Stimulated activated effector memory CD8-positive, alpha-beta T cell treated with anti-CD3 and anti-CD28 coated beads, Interleukin-12 subunit alpha, Interleukin-12 subunit beta, amount 100 ng/mL, for 72 hours (primary cell): ENCODE measurements around the gene PDILT.
A peak's percentile ranks its signal among the peaks of the same experiment; 100 is the strongest.
"Not testable (repeated sequence)": the region's sequence is repeated elsewhere in the genome, so short reads cannot be mapped to it uniquely, and the experiment has no call there.

Experiments
- ATAC-seq: fragments of 150-1000 bp; cut with Tn5 transposase; 2 replicates; pipeline ENCODE4 v1.10.0; 2021
- DNase-seq, 2 donors: peaks; one replicate each; pipeline ENCODE4 v3.0.0; 2021 to 2022; ENCODE audit warnings: low spot score in 2 of 2
- H3K27ac Mint-ChIP-seq: one replicate; pipeline ENCODE4 v1.8.0; 2022; ENCODE audit warnings: mild to moderate bottlenecking, mixed read lengths
- H3K36me3 Mint-ChIP-seq: one replicate; pipeline ENCODE4 v1.8.0; 2022; ENCODE audit warnings: mild to moderate bottlenecking, mixed read lengths
- H3K4me1 Mint-ChIP-seq: one replicate; pipeline ENCODE4 v1.8.0; 2022; ENCODE audit warnings: mixed read lengths
- H3K4me3 Mint-ChIP-seq: one replicate; pipeline ENCODE4 v1.8.0; 2022; ENCODE audit warnings: mild to moderate bottlenecking, mixed read lengths
- H3K9me3 Mint-ChIP-seq: one replicate; pipeline ENCODE4 v1.8.0; 2022; ENCODE audit warnings: mixed read lengths

The PDILT gene

DNA sequence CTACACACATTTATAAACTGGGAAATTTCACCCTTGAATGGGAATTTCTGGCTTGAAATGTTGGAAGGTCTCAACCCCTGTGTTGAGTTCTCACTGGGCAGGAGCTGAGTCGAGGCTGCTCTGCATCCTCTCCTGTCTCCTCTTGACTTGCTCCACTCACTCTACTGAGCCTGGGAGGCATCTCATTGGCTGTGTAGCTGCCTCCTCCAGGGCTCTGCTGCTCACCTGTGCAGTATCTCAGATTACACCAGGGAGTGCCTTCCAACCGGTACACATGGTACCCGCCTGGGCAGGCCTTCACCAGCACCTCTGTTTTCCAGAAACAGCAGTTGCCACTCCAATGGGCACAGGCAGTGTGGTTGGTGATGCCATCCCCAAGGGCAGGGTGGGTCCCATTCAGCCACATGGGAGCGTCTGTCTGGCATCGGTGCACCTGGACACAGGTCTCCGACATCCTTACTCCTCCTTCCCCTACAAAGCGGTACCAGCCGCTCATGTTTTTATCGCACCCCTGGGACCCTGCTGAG, 80.9 kb downstream of the PDILT start:
- Mint-ChIP-seq H3K27ac (no peak overlapping the region), H3K4me3 (no peak overlapping the region), H3K36me3 (no peaks in the 10 kb centered on the region), H3K4me1 (no peaks in the 10 kb centered on the region), H3K9me3 (no peaks in the 10 kb centered on the region)
- no peak for ATAC-seq
- no peak for DNase-seq

DNA sequence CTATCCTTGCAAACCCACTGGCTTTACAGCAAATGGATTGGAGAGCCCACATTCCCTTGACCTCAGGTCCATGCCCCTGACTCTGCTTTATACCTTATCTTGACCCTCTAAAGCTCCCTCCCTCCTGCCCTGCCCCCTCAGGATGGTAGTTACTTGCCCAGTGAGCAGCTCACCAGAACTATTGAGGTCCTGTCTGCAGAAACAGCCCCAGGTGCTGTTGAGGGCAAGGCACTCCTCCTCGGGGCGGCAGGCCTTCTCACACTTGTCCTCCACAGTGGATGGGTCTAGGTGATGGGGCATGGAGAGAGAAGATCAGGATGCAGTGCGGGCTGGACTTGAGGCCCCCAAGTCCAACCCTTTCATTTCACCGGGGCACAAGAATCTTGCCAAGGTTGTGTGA, 81.8 kb downstream of the PDILT start:
- ATAC-seq = no peak
- Mint-ChIP-seq H3K9me3 (no peaks in the 10 kb centered on the region), H3K4me1 (no peaks in the 10 kb centered on the region), H3K27ac (no peak overlapping the region), H3K4me3 (no peak overlapping the region), H3K36me3 (no peaks in the 10 kb centered on the region)
- no peak for DNase-seq

DNA sequence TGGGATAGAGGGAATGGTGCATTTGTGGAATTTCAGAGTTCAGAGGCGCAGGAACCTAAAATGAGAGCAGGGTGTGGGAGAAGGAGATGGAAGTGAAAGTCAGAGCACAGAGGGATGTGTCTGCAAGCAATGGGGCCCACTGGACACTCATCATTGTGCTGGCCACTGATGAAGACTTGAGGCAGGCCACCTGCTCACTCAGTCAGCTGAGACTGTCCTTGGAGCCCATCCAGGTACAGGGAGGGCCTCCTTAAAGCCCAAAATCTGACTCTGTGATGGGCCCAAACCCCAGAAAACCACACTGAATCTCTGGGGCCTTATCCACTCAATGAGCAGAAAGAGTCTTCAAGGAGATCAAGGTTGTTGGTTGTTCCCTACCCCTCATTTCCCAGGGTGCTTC, 82.9 kb downstream of the PDILT start:
- ATAC-seq (peak; percentile 27), DNase-seq (no peak)
- no peak overlapping the region for H3K4me3 Mint-ChIP-seq
- H3K4me1 Mint-ChIP-seq = no peaks in the 10 kb centered on the region
- no peaks in the 10 kb centered on the region for H3K36me3 Mint-ChIP-seq
- H3K27ac Mint-ChIP-seq = no peak overlapping the region
- no peaks in the 10 kb centered on the region for H3K9me3 Mint-ChIP-seq

DNA sequence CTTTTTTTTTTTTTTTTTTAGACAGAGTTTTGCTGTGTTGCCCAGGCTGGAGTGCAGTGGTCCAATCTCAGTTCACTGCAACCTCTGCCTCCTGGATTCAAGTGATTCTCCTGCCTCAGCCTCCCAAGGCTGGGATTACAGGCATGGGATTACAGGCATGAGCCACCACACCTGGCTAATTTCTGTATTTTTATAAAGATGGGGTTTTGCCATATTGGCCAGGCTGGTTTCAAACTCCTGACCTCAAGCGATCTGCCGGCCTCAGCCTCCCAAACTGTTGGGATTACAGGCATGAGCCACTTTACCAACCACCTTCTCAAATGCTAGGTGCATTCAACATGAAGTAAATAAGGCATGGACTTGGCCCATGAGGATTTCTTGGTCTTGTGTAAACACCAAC, 83.5 kb downstream of the PDILT start:
- H3K36me3 Mint-ChIP-seq, H3K9me3 Mint-ChIP-seq, H3K4me3 Mint-ChIP-seq, DNase-seq, H3K27ac Mint-ChIP-seq, ATAC-seq, H3K4me1 Mint-ChIP-seq: not testable (repeated sequence)

DNA sequence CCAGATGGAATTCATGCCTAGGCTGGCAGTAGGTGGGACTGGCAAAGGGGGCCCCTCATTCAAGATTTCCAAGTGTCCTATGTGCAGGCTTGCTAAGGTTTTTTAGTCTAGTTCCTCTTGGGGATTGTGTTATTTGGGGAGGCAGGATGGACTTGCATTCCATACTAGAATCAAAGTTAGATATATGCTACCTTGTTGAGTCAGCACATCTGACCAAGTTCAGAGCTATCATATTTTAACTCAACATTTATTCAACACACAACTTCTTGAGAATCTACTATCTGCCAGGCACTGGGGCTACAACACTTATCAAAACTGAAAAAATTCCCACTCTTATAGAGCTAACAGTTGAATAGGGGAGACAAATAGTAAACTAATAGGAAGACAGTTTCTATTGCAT, 83.9 kb downstream of the PDILT start:
- no peak for DNase-seq
- ATAC-seq = no peak
- Mint-ChIP-seq H3K4me3 (no peak overlapping the region), H3K36me3 (no peaks in the 10 kb centered on the region), H3K9me3 (no peaks in the 10 kb centered on the region), H3K4me1 (no peaks in the 10 kb centered on the region), H3K27ac (no peak overlapping the region)

DNA sequence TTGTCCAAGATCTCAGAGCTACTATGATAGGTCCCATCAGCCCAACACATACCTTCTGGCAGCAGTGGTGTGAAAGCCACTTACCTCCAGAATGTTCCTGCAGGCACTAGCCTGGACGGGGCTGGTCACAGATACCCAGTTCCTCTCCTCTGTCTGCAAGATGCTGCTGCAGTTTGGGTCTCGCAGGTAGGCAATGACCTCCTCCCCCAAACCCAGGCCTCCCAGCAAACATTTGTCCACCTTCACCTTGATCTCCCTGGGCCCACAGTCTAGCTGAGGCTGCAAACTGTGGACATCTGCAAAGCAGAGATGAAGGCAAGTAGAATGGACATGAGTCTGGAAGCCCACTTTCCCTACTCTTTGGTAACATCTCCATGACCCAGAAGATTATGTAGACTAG, 84.4 kb downstream of the PDILT start:
- Mint-ChIP-seq H3K9me3 (no peaks in the 10 kb centered on the region), H3K27ac (no peak overlapping the region), H3K4me1 (no peaks in the 10 kb centered on the region), H3K4me3 (no peak overlapping the region), H3K36me3 (no peaks in the 10 kb centered on the region)
- ATAC-seq = no peak
- DNase-seq = no peak

DNA sequence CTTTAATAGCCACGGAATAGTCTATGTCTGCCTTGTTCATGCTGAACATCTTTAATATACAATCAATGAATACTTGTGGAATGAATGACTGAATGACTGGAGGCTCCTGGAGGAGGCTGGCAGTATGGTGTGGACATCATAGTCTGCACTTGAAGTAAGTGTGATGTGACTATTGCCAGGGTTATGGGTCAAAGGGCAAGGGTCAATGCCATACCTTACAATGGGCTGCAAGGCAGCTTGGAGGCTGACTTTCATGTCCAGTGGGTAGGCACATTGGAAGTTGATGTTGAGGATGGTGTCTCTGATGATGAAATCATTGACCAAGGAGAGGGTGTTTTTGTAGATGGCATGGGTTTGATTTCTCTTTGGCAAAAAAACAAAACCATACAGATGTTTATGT, 85.1 kb downstream of the PDILT start:
- Mint-ChIP-seq H3K27ac (no peak overlapping the region), H3K36me3 (no peaks in the 10 kb centered on the region), H3K4me3 (no peak overlapping the region), H3K9me3 (no peaks in the 10 kb centered on the region), H3K4me1 (no peaks in the 10 kb centered on the region)
- DNase-seq (no peak), ATAC-seq (no peak)

DNA sequence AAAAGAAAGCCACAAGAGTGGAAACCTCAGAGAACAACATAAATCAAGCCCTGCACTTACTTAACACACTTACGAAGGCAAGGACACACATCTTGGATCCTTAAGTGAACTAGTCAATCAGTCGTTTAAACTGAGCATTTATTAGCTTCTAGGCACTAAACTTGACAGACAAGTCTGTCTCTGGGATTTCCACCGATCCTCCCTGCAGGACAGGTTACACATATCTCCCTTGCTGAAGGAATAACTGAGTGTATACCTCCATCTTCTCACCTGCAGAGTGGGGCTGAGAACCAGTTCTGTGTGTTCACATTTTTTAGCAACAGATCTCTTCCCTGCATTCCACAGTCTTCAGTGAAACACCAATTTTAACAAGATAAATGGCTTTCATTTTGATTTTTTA, 86.1 kb downstream of the PDILT start:
- no peak overlapping the region for H3K27ac Mint-ChIP-seq
- no peak for DNase-seq
- H3K4me1 Mint-ChIP-seq = no peaks in the 10 kb centered on the region
- no peaks in the 10 kb centered on the region for H3K9me3 Mint-ChIP-seq
- no peaks in the 10 kb centered on the region for H3K36me3 Mint-ChIP-seq
- no peak overlapping the region for H3K4me3 Mint-ChIP-seq
- ATAC-seq = no peak

DNA sequence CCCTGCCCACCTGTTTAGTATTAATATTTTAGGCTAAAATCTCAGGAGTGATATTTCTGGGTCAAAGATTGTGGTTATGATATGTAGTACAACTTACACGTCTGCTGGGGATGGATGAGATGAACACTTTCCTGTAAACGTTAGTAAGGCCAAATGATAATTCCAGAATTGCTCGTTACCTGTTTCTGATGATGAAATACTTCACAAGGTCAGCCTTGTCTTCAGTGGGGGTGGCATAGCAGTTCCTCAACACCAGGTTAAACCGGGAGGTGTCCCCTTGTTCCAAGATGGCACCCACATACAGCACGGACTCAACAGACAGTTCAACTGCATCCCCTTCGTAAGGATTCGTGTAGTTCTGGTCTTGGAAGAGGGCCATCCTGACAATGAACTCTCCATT, 86.5 kb downstream of the PDILT start:
- Mint-ChIP-seq H3K4me3 (no peak overlapping the region), H3K27ac (no peak overlapping the region), H3K9me3 (peaks cover 3% of the 10 kb centered on the region), H3K36me3 (no peaks in the 10 kb centered on the region), H3K4me1 (no peaks in the 10 kb centered on the region)
- DNase-seq = no peak
- ATAC-seq = no peak

DNA sequence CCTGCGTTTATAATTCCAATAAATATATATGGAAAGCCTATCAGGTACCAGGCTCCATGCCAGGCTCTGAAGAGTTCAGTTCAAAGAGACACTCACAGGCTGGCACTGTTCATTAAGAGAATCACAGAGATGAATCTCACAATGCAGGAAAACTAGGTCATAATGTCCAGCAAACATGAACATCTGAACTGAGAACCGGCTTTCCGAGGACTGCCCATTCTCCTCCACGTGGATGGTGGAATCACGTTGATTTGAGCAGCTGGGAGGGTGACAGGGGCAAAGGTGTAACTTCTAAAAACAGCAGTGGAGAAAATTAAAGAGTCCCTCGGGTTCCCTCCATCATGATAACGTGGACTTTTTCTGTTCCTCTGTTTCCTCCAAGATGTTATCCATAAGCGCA, 87.4 kb downstream of the PDILT start:
- Mint-ChIP-seq H3K4me3 (no peak overlapping the region), H3K36me3 (no peaks in the 10 kb centered on the region), H3K27ac (no peak overlapping the region), H3K9me3 (peaks cover 3% of the 10 kb centered on the region), H3K4me1 (no peaks in the 10 kb centered on the region)
- DNase-seq = no peak
- no peak for ATAC-seq

DNA sequence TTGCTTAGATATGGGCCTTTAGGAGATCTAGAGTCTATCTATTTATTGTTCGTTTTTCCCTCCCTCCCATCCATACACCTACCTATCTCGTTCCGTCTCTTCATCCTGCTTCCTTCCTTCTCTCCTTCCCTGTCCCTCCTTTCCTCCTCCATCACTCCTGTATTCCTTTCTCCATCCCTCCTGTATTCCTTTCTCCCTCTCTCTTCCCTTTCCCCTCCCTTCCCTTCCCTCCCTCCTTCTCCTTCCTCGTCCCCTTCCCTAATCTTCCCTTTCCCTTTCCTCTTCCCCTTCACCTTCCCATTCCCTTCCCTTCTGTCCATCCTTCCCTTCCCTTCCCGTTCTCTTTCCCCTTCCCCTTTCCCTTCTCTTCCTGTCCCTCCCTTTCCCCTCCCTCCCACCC, 87.8 kb downstream of the PDILT start:
- Mint-ChIP-seq H3K9me3 (peaks cover 3% of the 10 kb centered on the region), H3K4me1 (no peaks in the 10 kb centered on the region), H3K27ac (no peak overlapping the region), H3K36me3 (no peaks in the 10 kb centered on the region), H3K4me3 (no peak overlapping the region)
- DNase-seq = no peak
- ATAC-seq = no peak

DNA sequence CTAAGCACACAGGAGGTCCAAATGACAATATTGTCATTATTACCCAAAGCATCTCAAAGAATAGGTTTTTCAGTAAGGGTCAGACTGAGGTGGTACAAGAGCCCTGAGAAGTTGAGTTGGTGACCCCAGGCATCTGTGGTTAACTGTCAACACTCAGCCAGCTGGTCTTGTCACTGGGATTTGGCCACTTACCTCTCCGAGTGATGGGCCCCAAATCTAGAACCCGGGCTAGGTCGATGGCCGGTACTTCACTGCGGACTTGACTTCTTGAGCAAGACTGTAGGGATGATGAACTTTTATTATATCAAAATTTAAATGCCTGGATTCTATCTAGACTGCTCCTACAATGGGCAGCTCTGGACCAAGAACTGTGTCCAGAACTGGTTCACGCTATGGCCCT, 88.8 kb downstream of the PDILT start:
- no peaks in the 10 kb centered on the region for H3K36me3 Mint-ChIP-seq
- no peak for ATAC-seq

DNA sequence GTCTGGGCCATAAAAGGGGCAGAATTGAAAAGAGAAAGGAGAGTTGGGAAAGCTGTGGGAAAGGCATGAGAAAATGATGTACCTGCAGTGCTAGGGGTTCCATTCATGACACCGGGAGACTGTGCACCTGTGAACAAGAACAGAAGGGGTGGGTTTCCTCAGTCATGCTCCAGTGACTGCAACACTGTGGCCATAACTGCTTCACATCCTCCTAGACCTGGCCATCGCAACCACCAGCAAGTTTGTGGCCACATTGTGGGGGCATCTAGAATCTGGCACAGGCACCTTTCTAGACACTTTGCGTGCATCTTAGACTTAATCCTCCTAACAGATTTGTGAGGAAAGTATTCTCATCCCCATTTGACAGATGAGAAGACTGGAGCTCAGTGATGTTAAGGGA, 90.0 kb downstream of the PDILT start:
- no peak for DNase-seq
- Mint-ChIP-seq H3K4me1 (no peaks in the 10 kb centered on the region), H3K4me3 (no peak overlapping the region), H3K36me3 (no peaks in the 10 kb centered on the region), H3K27ac (no peak overlapping the region), H3K9me3 (peaks cover 3% of the 10 kb centered on the region)
- no peak for ATAC-seq

More for the DNA sequence above, 88.8 kb downstream of the PDILT start:
- Mint-ChIP-seq H3K27ac (no peak overlapping the region), H3K4me3 (no peak overlapping the region), H3K9me3 (peaks cover 3% of the 10 kb centered on the region), H3K4me1 (no peaks in the 10 kb centered on the region)
- DNase-seq = no peak

DNA sequence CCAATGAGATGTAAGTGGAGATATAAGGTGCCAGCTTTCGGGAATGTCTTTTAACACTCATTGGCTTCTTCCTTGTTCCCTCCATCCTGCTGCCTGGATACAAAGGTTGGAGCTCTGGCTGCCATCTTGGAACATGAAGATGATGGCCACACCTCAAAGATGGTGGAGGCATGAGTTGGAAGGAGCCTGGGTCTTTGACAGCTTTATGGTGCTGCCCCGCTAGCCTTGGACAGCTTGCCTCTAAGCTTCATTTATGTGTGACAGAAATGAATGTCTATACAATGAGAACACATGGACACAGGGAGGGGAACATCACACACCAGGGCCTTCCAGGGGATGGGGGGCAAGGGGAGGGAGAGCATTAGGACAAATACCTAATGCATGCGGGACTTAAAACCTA, 90.8 kb downstream of the PDILT start:
- no peak for ATAC-seq
- H3K9me3 Mint-ChIP-seq = peaks cover 3% of the 10 kb centered on the region
- DNase-seq = no peak
- no peak overlapping the region for H3K4me3 Mint-ChIP-seq
- no peak overlapping the region for H3K27ac Mint-ChIP-seq
- no peaks in the 10 kb centered on the region for H3K4me1 Mint-ChIP-seq
- H3K36me3 Mint-ChIP-seq = no peaks in the 10 kb centered on the region

DNA sequence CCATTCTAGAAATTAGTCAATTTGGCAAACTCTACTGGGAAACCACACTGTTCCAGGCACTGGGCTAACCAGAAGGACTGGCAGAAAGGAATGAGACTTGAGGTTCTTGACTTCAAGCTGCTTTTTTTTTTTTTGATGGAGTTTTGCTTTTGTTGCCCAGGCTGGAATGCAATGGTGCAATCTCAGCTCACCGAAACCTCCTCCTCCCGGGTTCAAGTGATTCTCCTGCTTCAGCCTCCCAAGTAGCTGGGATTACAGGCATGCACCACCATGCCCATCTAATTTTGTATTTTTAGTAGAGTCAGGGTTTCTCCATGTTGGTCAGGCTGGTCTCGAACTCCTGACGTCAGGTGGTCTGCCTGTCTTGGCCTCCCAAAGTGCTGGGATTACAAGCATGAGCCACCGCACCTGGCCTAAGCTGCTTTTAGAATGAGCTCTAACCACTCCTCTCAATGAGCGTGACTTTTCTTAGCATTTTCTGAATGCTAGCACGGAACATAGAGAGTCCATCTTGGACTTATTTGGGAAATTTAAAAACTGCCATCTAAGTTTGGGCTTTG, 91.9 kb downstream of the PDILT start:
- H3K9me3 Mint-ChIP-seq, H3K4me3 Mint-ChIP-seq, H3K4me1 Mint-ChIP-seq, ATAC-seq, DNase-seq, H3K27ac Mint-ChIP-seq, H3K36me3 Mint-ChIP-seq: not testable (repeated sequence)

DNA sequence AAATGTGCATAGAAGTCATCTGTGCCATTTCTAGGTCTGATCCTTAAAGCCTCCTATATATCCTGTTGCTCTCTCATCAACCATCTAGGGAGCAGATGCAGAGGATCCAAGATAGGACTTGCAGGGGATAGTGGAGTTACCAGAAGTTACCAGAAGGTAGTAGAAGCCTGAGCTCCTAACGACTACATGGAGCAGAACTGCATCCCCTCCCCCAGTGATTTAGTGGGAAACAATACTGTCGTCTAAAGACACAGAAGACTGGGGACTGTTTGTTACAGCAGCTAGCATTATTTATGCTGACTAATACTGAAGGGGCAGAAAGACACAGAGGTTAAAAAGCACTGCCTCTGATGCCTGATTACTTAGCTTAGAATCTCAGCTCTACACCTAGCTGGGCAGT, 93.0 kb downstream of the PDILT start:
- Mint-ChIP-seq H3K4me3 (no peak overlapping the region), H3K36me3 (no peaks in the 10 kb centered on the region), H3K4me1 (no peaks in the 10 kb centered on the region), H3K27ac (no peak overlapping the region), H3K9me3 (peaks cover 3% of the 10 kb centered on the region)
- DNase-seq (no peak), ATAC-seq (no peak)
